ENCODE results near the gene UBXN1. TPM values are rescaled to one million over a fixed set of nuclear protein-coding genes. Genes with fewer than 3 reads are reported as not detected.
"Not testable (repeated sequence)": the region's sequence is repeated elsewhere in the genome, so short reads cannot be mapped to it uniquely, and the experiment has no call there.

The UBXN1 gene
- total and polyA plus RNA-seq, 2 experiments from 2014 or later, result 109 to 302 TPM

- Histone ChIP-seq H3K36me3 (peaks cover 2% of the 10 kb centered on the region), H3K27me3 (no peaks in the 10 kb centered on the region), H3K4me3 (peak overlapping the region; percentile 67), H3K9me3 (ENCODE audit: low read depth) (no peaks in the 10 kb centered on the region), H3K27ac (peak overlapping the region; percentile 89), H3K4me1 (ENCODE audit: low read depth) (peaks cover 14% of the 10 kb centered on the region)
- peak; percentile 57 to 75 for DNase-seq (ENCODE audit: low read depth in 1 of 2, low spot score in 1 of 2)
- no peak for TF ChIP-seq CTCF (IDR thresholded peaks at IDR 0.05; ENCODE audit: low read depth, low read length)
These were observed 14.3 kb downstream of the UBXN1 start for GRCh38 chr11:62664405-62665074.

GRCh38 chr11:62656796-62657429 is 22.0 kb downstream of the UBXN1 start:
- H3K27me3 ChIP-seq, result no peaks in the 10 kb centered on the region
- TF ChIP-seq CTCF (IDR thresholded peaks at IDR 0.05; ENCODE audit: low read depth, low read length), result no peak
- no peaks in the 10 kb centered on the region for H3K9me3 ChIP-seq (ENCODE audit: low read depth)
- H3K27ac ChIP-seq, result peak overlapping the region; percentile 74
- DNase-seq (ENCODE audit: low read depth in 1 of 2, low spot score in 1 of 2), result peak in 1 of 2 donors; percentile 6
- no peaks in the 10 kb centered on the region for H3K4me1 ChIP-seq (ENCODE audit: low read depth)
- H3K4me3 ChIP-seq, result no peak overlapping the region
- H3K36me3 ChIP-seq, result no peaks in the 10 kb centered on the region

GRCh38 chr11:62654297-62654696 is 24.6 kb downstream of the UBXN1 start:
- H3K4me3 ChIP-seq, result no peak overlapping the region
- no peaks in the 10 kb centered on the region for H3K27me3 ChIP-seq
- H3K36me3 ChIP-seq, result peaks cover 5% of the 10 kb centered on the region
- DNase-seq (ENCODE audit: low read depth in 1 of 2, low spot score in 1 of 2), result no peak
- H3K4me1 ChIP-seq (ENCODE audit: low read depth), result no peaks in the 10 kb centered on the region
- no peak for TF ChIP-seq CTCF (IDR thresholded peaks at IDR 0.05; ENCODE audit: low read depth, low read length)
- H3K27ac ChIP-seq, result no peak overlapping the region
- no peaks in the 10 kb centered on the region for H3K9me3 ChIP-seq (ENCODE audit: low read depth)

- no peak for TF ChIP-seq CTCF (IDR thresholded peaks at IDR 0.05; ENCODE audit: low read depth, low read length)
- Histone ChIP-seq H3K4me3 (peak overlapping the region; percentile 69), H3K27ac (peak overlapping the region; percentile 90), H3K4me1 (ENCODE audit: low read depth) (no peaks in the 10 kb centered on the region), H3K36me3 (peaks cover 15% of the 10 kb centered on the region), H3K27me3 (no peaks in the 10 kb centered on the region), H3K9me3 (ENCODE audit: low read depth) (no peaks in the 10 kb centered on the region)
- no peak for DNase-seq (ENCODE audit: low read depth in 1 of 2, low spot score in 1 of 2)
These were observed 26.5 kb downstream of the UBXN1 start for GRCh38 chr11:62652161-62653006.

- H3K4me3 ChIP-seq; H3K9me3 ChIP-seq (ENCODE audit: low read depth); DNase-seq (ENCODE audit: low read depth in 1 of 2, low spot score in 1 of 2); H3K4me1 ChIP-seq (ENCODE audit: low read depth); H3K27ac ChIP-seq; H3K27me3 ChIP-seq: not testable (repeated sequence)
- peaks cover 15% of the 10 kb centered on the region for H3K36me3 ChIP-seq
These were observed 28.6 kb downstream of the UBXN1 start for GRCh38 chr11:62650283-62650682.

Measured in cardiac muscle cell (in vitro differentiated cells and primary cell).